RWPE2 (cell line): ENCODE measurements around the gene PUS10.
"Not testable (repeated sequence)": the region's sequence is repeated elsewhere in the genome, so short reads cannot be mapped to it uniquely, and the experiment has no call there.

Source experiments
- ATAC-seq: fragments of 200-7000 bp; cut with Tn5 transposase; 3 replicates; pipeline ENCODE4 v1.9.1; 2021; ENCODE audit warnings: low read depth
- DNase-seq: peaks from one replicate; pipeline ENCODE4 v3.0.0-alpha.2; 2020; ENCODE audit warnings: low spot score
- H3K27ac ChIP-seq: fragments of 450-650 bp; 2 replicates; pipeline ENCODE4 v1.5.1; 2017; ENCODE audit warnings: mild to moderate bottlenecking; ENCODE audit not compliant: poor library complexity, severe bottlenecking
- H3K27me3 ChIP-seq: fragments of 250-450 bp; sonication (Bioruptor Pico); 2 replicates; pipeline ENCODE4 v1.5.1; 2021; ENCODE audit warnings: mild to moderate bottlenecking, moderate library complexity; ENCODE audit not compliant: insufficient read depth, poor library complexity, severe bottlenecking
- H3K36me3 ChIP-seq: fragments of 250-450 bp; sonication (Bioruptor Pico); 2 replicates; pipeline ENCODE4 v1.5.1; 2020; ENCODE audit warnings: low read depth, mild to moderate bottlenecking, moderate library complexity
- H3K4me1 ChIP-seq: fragments of 250-450 bp; sonication (Bioruptor Pico); 2 replicates; pipeline ENCODE4 v1.5.1; 2021; ENCODE audit warnings: mild to moderate bottlenecking, moderate library complexity; ENCODE audit not compliant: insufficient read depth, poor library complexity, severe bottlenecking
- H3K4me3 ChIP-seq: fragments of 250-450 bp; sonication (Bioruptor Pico); 2 replicates; pipeline ENCODE4 v1.5.1; 2021; ENCODE audit warnings: mild to moderate bottlenecking, moderate library complexity; ENCODE audit not compliant: severe bottlenecking
- H3K9me3 ChIP-seq: fragments of 250-450 bp; sonication (Bioruptor Pico); 2 replicates; pipeline ENCODE4 v1.5.1; 2021; ENCODE audit warnings: mild to moderate bottlenecking, moderate library complexity; ENCODE audit not compliant: severe bottlenecking
- CTCF ChIP-seq: fragments of 450-650 bp; IDR thresholded peaks from one replicate; pipeline ENCODE4 v1.5.1; 2017; ENCODE audit warnings: mild to moderate bottlenecking, moderate library complexity; ENCODE audit not compliant: poor library complexity, severe bottlenecking

Gene PUS10

DNA sequence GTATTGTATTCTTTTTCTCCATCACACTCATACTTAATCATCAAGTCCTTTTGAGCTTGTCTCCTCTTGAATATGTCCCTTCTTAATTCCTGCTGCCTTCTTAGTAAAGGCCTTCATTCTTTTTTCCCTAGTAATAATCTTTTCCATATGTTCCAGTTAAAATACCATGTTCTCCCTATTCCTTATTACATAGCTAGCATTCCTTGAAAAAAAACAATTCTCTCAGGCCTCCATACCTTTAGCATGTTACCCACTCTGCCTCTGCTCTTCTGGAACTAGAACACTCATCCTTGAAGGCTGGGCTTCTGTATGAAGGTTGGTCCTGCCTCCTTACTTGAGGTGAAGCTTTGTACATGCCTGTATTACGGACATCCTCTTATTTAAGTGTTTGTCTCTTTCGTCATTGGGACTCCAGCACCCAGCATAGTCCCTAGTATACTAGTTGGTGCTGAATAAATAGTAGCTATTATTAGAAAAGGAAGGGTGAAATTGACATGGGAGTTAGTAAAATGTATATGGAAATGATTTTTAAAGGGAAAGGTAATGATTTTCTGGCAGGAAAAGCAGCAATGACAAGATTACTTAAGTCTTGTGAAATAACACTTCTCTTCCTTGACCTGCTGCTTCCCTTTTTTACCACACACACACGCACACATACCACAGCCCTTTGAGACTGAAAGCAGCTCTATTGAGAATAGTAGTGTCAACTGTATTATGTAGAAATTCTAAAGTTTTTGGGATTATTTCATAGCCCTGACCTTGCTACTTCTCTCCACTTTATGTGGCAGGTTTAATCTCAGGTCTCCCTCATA is 91.1 kb downstream of the PUS10 start:
- Histone ChIP-seq H3K9me3 (no peaks in the 10 kb centered on the region), H3K27ac (no peak overlapping the region), H3K4me3 (no peak overlapping the region), H3K4me1 (no peaks in the 10 kb centered on the region), H3K36me3 (peaks cover 44% of the 10 kb centered on the region), H3K27me3 (no peaks in the 10 kb centered on the region)
- no peak for TF ChIP-seq CTCF
- no peak for ATAC-seq
- no peak for DNase-seq

DNA sequence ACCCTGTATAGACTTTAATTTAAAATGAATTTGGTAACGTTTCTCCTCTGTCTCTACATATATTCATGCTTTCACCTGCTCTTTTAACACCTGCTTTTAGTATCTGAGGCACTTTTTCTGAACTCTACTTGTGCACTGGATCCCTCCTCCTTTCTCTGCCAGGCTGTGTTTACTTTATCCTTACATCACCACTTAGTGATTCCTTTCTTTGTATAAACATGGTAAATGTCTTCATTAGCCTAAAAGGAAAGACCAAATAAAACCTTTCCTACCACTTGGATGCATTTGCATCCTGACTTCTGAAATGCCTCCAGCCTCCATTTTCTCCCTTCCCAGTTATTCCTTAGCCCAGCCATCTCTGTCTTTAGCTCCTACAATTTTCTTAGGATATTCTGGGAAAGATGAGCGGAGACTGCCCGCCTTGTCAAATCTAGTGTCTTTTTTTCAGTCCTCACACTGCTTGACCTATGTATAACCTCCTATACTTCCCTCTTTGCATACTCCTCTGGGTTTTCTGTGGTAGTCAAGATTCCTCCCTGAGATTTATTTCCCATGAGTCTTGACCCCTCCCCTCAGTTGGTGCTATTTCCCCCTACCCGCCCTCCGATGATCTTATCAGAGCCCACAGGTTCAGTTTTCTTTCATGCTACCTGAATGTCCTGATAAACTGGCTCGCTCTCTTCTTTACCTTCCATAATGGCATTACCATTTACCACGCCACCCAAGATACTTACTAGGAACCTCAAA is 91.9 kb downstream of the PUS10 start:
- Histone ChIP-seq H3K4me1 (no peaks in the 10 kb centered on the region), H3K9me3 (no peaks in the 10 kb centered on the region), H3K27ac (no peak overlapping the region), H3K27me3 (no peaks in the 10 kb centered on the region), H3K4me3 (no peak overlapping the region), H3K36me3 (peaks cover 52% of the 10 kb centered on the region)
- no peak for ATAC-seq
- DNase-seq: no peak
- no peak for TF ChIP-seq CTCF

- TF ChIP-seq CTCF: no peak
- H3K36me3 ChIP-seq: peaks cover 26% of the 10 kb centered on the region
- no peak overlapping the region for H3K4me3 ChIP-seq
- no peaks in the 10 kb centered on the region for H3K27me3 ChIP-seq
- H3K4me1 ChIP-seq: no peaks in the 10 kb centered on the region
- no peak overlapping the region for H3K27ac ChIP-seq
- DNase-seq (no peak), ATAC-seq (no peak)
- H3K9me3 ChIP-seq: peaks cover 2% of the 10 kb centered on the region
Observed at GRCh38 chr2:60907329-60907728, 110.7 kb downstream of the PUS10 start.

- H3K27ac ChIP-seq: no peak overlapping the region
- no peak for TF ChIP-seq CTCF
- H3K9me3 ChIP-seq: peaks cover 2% of the 10 kb centered on the region
- H3K4me1 ChIP-seq: no peaks in the 10 kb centered on the region
- H3K4me3 ChIP-seq: no peak overlapping the region
- H3K36me3 ChIP-seq: peaks cover 32% of the 10 kb centered on the region
- no peaks in the 10 kb centered on the region for H3K27me3 ChIP-seq
- ATAC-seq (no peak), DNase-seq (no peak)
Observed at GRCh38 chr2:60906395-60906794, 111.7 kb downstream of the PUS10 start.

- H3K4me3 ChIP-seq, H3K4me1 ChIP-seq, DNase-seq, H3K9me3 ChIP-seq, H3K27ac ChIP-seq, H3K27me3 ChIP-seq, ATAC-seq: not testable (repeated sequence)
- H3K36me3 ChIP-seq: peaks cover 34% of the 10 kb centered on the region
Observed at GRCh38 chr2:60905867-60906266, 112.2 kb downstream of the PUS10 start.

DNA sequence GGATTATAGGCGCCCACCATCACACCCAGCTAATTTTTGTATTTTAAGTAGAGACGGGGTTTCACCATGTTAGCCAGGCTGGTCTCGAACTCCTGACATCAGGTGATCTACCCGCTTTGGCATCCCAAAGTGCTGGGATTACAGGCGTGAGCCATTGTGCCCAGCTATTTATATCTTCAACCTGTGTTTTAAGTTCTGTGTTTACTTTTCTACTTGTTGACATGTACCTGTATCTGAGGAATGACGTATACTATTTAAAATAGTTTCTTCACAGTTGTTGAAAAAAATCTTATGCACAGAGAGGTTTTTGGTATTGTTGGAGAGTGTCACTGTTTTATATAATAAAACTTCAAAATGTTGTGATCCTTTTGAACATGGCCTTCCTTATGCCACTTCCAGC is 116.8 kb downstream of the PUS10 start:
- ATAC-seq, H3K9me3 ChIP-seq, H3K27ac ChIP-seq, DNase-seq, H3K4me3 ChIP-seq, H3K27me3 ChIP-seq, H3K4me1 ChIP-seq: not testable (repeated sequence)
- H3K36me3 ChIP-seq: peaks cover 38% of the 10 kb centered on the region
